Memory B cell (primary cell): ENCODE measurements around the gene TSHZ1.
A peak's percentile ranks its signal among the peaks of the same experiment; 100 is the strongest.

Experiments used
- ATAC-seq: fragments of 150-1000 bp; cut with Tn5 transposase; 2 replicates; pipeline ENCODE4 v1.10.0; 2021; ENCODE audit warnings: low read depth, mild to moderate bottlenecking, moderate library complexity
- DNase-seq, 2 donors: peaks; one replicate each; pipeline ENCODE4 v3.0.0; 2022; ENCODE audit warnings: low spot score in 2 of 2
- H3K27ac Mint-ChIP-seq: one replicate; pipeline ENCODE4 v1.8.0; 2022; ENCODE audit warnings: mild to moderate bottlenecking, moderate library complexity, mixed read lengths
- H3K27me3 Mint-ChIP-seq: one replicate; pipeline ENCODE4 v1.8.0; 2022; ENCODE audit warnings: mixed read lengths
- H3K36me3 Mint-ChIP-seq: one replicate; pipeline ENCODE4 v1.8.0; 2022; ENCODE audit warnings: mild to moderate bottlenecking, mixed read lengths
- H3K4me1 Mint-ChIP-seq: one replicate; pipeline ENCODE4 v1.8.0; 2022; ENCODE audit warnings: mixed read lengths
- H3K4me3 Mint-ChIP-seq: one replicate; pipeline ENCODE4 v1.8.0; 2022; ENCODE audit warnings: mild to moderate bottlenecking, moderate library complexity, mixed read lengths
- H3K9me3 Mint-ChIP-seq: one replicate; pipeline ENCODE4 v1.8.0; 2022; ENCODE audit warnings: mixed read lengths

TSHZ1 gene

DNA sequence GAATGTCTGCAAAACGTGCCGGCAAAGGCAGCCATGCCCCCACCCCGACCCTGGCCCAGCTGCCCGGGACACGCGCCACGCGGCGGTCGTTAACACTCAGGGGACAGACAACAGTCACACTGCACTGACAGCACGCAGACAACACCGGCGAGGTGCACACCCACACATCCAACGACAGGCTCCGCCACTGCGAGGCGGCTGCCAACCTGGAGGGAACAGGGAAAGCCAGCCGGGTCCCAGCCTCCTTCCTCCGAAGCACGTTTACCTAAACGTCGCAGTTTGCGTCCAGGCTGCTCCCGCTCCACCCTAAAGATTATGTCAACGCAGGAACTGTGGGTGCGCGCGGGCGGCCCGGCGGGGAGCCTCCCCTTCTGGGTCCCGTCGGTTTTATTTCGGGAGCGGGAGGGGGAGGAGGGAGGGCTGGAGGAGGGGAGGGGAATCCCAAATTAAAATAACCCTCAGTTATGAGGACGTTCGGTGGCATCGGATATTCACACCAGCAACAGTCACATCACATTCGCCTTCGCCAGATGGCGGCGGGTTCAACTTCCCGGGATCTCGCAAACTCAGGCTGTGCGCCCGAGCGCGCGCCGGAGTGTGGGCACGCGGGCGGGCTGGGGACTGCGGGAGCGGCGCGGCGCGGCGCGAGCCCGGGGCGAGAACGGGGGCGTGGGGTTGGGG lies 2.3 kb upstream of the TSHZ1 start:
- DNase-seq (peak in 1 of 2 donors; percentile 27), ATAC-seq (peak; percentile 0)
- H3K4me1 Mint-ChIP-seq: peaks cover 28% of the 10 kb centered on the region
- peaks cover 2% of the 10 kb centered on the region for H3K36me3 Mint-ChIP-seq
- H3K27me3 Mint-ChIP-seq: no peaks in the 10 kb centered on the region
- H3K4me3 Mint-ChIP-seq: peak overlapping the region; percentile 85
- H3K27ac Mint-ChIP-seq: peak overlapping the region; percentile 74
- no peaks in the 10 kb centered on the region for H3K9me3 Mint-ChIP-seq

DNA sequence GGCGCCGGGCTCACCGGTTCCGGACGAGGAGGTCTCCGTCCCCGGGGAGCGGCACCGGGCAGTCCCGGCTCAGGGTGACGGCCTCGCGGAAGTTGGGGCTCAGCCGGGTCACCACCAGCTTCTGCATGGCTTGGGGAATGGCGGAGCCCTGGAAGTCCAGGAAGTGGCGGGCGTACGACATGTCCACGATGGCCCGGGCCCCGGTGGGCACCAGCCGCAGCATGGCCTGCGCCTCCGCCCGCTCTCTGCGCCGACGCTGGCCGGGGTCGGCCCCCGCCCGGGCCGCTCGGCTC lies 1.8 kb upstream of the TSHZ1 start:
- peak in 1 of 2 donors; percentile 36 for DNase-seq
- Mint-ChIP-seq H3K27ac (no peak overlapping the region), H3K27me3 (no peaks in the 10 kb centered on the region)

DNA sequence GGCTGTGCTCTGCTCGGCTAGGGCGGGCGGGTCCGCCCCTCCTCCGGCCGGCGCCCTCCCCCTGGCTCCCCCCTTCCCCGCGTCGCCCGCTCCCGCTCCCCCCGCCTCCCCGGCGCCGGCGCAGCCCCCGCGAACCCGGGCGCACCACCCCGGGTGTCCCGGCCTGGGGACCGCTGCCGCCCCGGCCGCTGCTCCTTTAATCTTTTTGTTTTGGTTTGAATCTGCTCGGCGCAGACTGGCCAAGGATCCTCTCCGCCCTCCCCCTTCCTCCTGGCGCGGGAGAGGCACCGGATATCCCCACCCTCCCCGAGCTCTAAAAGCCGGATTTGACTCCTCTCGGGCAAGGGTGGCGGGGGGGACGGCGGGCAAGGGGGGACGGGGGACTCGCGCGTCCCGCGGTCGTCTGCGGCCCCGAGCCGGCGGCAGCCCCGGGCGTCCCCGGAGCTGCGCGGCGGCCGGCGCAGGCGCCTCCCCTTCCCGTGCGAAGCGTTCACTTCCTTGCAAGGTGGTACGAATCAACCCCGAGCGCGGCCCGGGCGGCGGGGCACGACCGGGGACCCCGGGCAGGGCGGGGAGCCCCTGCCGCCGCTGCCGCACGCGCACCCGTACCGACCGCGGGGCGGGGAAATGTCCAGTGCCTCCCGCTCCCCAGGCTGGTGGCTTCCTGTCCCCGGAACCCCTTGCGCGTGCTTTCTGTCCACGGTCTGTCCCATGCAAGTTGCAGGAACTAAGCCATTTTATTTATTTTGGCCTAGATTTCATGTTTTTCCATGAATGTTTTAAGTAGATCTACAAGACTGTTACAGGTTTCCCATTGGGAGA lies 1.3 kb upstream of the TSHZ1 start, which contains the start of gene PTGR3:
Gene PTGR3, minus strand, starts transcription at position 11 of the 822 bp plus-strand sequence. CDS start 81 bp downstream, outside the sequence.
- Mint-ChIP-seq H3K9me3 (no peaks in the 10 kb centered on the region), H3K4me1 (peaks cover 28% of the 10 kb centered on the region), H3K36me3 (peaks cover 2% of the 10 kb centered on the region), H3K27me3 (no peaks in the 10 kb centered on the region), H3K4me3 (peak within 1 kb of the TSS; percentile 93), H3K27ac (peak within 1 kb of the TSS; percentile 92)
- ATAC-seq (peak; percentile 63), DNase-seq (peak; percentile 55 to 63)

More for the DNA sequence above, 1.8 kb upstream of the TSHZ1 start:
- Mint-ChIP-seq H3K36me3 (peaks cover 2% of the 10 kb centered on the region), H3K9me3 (no peaks in the 10 kb centered on the region), H3K4me1 (peaks cover 28% of the 10 kb centered on the region), H3K4me3 (peak overlapping the region; percentile 85)
- peak; percentile 3 for ATAC-seq

DNA sequence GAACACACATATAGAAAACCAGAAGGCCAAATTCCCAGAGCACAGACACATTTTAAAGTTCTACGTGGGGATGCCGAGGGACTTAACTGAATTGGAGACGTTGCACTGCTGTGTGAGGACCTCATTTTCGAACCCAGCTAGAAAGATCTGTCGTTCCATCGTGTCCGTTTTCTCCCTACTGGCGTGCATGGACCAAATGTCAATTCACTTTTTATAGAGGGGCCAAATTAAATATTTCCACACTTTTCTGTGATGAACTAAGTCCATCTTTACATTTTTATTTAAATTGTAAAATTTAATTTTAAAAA lies 692 bp upstream of the TSHZ1 start:
- ATAC-seq (no peak), DNase-seq (no peak)
- Mint-ChIP-seq H3K27ac (peak overlapping the region; percentile 92), H3K36me3 (peaks cover 2% of the 10 kb centered on the region), H3K9me3 (no peaks in the 10 kb centered on the region), H3K4me1 (peaks cover 28% of the 10 kb centered on the region), H3K4me3 (peak overlapping the region; percentile 93), H3K27me3 (no peaks in the 10 kb centered on the region)

DNA sequence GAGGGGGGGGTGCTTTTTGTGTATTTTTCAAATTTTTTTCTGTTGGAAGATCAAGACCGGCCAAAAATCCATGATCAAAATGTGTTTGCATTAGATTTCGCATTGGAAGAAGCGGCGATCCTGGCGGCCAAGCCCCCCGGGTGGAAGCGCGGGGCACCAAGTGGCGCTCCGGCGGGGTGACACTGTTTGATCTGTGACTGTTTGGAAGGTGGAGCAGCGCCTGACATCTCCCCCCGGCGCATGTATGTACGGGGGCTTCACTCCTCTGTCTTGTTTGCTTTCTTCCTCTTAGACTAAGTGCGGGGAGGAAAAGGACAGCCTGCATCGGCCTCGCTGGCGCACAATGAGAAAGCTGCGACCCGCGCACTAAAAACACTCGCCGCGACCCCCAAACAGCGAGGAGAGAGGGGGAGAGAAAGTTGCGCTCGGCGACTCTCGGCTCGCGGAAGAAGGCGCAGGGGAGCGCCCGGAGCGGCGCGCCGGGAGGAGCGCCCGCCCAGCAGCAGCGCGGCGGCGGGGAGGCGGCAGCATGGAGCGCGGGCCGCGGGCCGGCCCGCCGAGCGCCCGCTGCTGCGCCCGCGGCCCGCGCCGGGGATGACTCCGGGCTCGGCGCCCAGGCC lies 515 bp downstream of the TSHZ1 start:
- DNase-seq: peak in 1 of 2 donors; percentile 30
- Mint-ChIP-seq H3K27ac (peak overlapping the region; percentile 92), H3K27me3 (no peaks in the 10 kb centered on the region), H3K4me3 (peak overlapping the region; percentile 98), H3K9me3 (no peaks in the 10 kb centered on the region), H3K36me3 (peaks cover 2% of the 10 kb centered on the region), H3K4me1 (peaks cover 22% of the 10 kb centered on the region)
- peak; percentile 12 for ATAC-seq

DNA sequence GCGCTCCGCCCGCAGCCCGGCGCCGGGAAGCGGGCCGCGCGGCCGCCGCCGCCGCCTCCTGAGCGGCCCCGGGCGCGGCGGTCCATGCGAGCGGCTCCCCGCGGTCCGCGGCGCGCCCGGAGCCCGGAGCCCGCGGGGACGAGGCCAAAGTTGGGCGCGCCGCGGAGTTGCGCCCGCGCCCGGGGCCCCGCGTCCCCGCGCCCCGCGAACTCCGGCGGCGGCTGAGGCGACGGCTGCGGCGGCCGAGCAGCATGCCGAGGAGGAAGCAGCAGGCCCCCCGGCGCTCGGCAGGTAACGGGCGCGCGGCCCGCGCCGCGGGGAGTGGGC lies 992 bp downstream of the TSHZ1 start:
- DNase-seq: no peak
- peaks cover 25% of the 10 kb centered on the region for H3K4me1 Mint-ChIP-seq
- no peak for ATAC-seq
- H3K27me3 Mint-ChIP-seq: no peaks in the 10 kb centered on the region
- no peaks in the 10 kb centered on the region for H3K9me3 Mint-ChIP-seq
- peaks cover 2% of the 10 kb centered on the region for H3K36me3 Mint-ChIP-seq
- peak overlapping the region; percentile 76 for H3K4me3 Mint-ChIP-seq
- no peak overlapping the region for H3K27ac Mint-ChIP-seq

DNA sequence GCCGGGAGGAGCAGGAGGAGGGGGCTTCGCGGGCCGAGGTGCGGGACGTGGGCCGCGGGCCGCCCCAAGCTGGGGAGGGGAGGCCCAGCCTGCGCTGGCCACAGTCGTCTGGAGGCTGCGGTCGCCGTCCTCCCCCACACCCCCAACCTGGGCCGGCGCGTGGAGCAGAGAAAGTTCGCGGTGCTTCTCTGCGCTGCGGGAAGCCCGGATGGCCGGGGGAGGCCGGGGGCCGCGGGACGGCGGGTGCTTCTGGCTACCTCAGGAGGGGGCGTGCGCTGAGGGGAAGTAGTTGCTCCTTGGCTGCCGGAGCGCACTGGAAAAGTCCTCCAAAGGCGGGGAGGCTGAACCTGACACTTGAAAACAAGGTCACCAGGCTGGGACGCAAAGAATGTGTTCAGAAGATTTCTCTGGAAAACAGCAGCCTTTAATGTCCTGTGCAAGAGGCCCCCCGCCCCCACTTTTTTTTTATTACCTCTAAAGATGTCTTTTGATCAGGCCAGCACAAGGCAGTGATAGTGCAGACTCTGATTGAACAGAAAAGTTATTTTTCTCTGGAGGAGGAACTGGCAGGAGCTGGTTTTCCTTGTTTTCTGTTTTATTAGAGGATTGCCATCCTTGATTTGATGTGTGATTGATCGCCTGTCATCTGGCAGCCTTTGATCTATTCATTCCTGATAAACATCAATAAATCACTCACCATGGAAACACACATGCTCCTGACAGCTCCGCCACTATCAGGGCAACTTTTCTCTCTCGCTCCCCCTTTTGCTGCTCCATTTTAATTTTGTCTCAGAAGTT lies 1.6 kb downstream of the TSHZ1 start:
- H3K9me3 Mint-ChIP-seq: no peaks in the 10 kb centered on the region
- peak in 1 of 2 donors; percentile 32 for DNase-seq
- H3K4me1 Mint-ChIP-seq: peaks cover 26% of the 10 kb centered on the region
- peaks cover 2% of the 10 kb centered on the region for H3K36me3 Mint-ChIP-seq
- no peak overlapping the region for H3K27ac Mint-ChIP-seq
- no peak for ATAC-seq
- H3K4me3 Mint-ChIP-seq: peak overlapping the region; percentile 76
- H3K27me3 Mint-ChIP-seq: no peaks in the 10 kb centered on the region

DNA sequence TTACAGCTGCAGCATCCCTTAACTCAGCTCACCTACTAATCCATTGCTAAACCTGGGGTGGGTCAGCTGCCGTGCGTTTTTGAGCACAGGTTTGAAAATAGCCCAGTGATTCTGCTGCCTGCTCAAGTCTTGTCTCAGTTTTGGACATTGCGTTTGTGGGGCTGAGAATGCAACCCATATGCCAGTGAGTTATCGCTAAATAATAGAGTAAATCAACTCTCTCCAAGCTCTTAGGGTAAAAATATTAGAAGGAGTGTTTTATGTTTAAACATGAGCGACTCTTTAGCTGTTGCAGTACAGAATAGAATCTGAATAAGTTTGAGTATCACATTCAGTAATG lies 2.1 kb downstream of the TSHZ1 start:
- Mint-ChIP-seq H3K4me1 (peaks cover 21% of the 10 kb centered on the region), H3K4me3 (peak overlapping the region; percentile 76), H3K9me3 (no peaks in the 10 kb centered on the region), H3K27me3 (no peaks in the 10 kb centered on the region), H3K36me3 (peaks cover 2% of the 10 kb centered on the region), H3K27ac (no peak overlapping the region)
- ATAC-seq: no peak
- DNase-seq: no peak

DNA sequence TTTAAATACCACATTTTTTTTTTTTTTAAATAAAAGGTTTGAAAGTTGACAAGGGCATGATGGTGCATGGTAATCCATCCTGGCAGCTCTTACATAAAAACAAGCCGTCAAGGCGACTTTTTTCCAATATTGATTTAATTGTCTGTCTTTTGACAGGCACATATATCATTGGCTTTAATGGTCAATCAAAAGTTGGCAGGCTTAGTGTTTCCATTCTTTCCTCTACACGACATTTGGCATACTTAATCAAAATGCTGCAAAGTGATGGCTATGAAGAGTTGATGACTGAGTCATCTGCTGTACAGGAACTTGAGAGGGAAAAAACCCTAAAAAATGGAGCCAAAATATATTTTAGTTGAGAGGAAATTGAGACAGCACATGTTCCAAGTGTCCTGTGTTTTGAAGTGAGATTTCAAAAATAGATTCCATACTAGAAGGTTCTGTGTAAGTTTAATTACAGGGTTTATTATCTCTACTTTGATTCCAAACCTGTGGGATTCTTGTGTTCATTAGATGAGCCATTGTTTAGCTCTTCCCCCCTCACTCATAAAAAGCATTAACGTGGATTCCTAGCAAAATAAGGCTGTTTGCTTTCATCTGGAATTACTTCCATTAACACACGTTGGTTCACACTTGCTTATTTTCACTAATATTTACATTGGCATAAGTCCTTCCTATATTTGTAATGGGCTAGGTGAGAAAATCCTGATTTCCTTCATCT lies 3.2 kb downstream of the TSHZ1 start:
- ATAC-seq (no peak), DNase-seq (no peak)
- Mint-ChIP-seq H3K27me3 (no peaks in the 10 kb centered on the region), H3K27ac (no peak overlapping the region), H3K36me3 (peaks cover 2% of the 10 kb centered on the region), H3K4me1 (peaks cover 16% of the 10 kb centered on the region), H3K4me3 (no peak overlapping the region), H3K9me3 (no peaks in the 10 kb centered on the region)

DNA sequence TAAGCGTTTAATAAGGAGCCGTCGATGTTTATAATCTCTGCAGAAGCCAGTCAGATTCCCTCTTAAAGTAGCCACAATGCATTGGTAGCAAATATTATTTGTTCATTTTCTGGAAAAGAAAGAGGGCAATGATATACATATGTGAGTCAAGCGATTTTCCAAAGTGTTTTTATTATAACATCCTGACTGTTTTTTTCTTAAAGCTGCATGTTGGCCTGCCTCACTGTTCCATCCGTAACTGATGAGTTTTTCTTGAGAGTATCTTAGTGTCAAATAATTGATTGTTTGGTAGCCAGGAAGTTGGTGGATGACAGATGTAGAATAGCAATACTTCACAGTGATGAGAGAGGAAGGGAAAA lies 3.7 kb downstream of the TSHZ1 start:
- no peak overlapping the region for H3K27ac Mint-ChIP-seq
- DNase-seq: no peak

DNA sequence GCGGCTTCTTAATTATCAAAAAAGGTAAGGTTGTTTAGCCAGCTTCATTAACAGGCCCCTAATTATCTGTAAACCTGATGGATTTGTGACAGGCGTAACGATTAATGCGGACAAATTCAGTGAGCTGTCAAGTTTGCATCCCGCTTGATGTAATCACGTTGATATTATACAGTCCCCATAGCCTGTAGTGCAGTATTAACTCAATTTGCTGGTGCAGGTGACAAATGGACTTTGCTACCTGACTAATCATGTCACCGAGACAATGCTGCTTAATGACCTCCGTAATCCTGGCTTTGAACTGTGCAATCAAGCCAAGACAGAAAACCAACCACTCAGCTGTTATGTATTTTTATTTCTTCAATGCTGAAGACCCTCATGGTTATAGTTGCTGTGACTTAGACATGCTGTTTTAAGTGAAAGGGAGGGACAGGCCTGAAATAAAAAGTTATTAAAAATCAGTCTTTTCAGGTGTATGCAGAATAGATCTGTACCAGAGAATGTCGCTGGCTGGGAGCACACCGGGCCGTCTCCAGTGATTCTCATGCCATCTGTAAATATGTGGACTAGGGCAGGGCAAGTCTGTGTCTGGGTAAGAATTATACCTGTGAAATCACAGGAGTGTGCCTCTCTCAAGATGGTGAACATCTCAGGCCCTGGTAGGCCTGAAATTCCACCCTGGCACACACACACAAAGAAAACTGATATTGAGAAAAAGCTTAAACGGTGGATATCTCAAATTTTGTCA lies 4.3 kb downstream of the TSHZ1 start:
- no peak for ATAC-seq
- H3K4me1 Mint-ChIP-seq: peaks cover 16% of the 10 kb centered on the region
- no peaks in the 10 kb centered on the region for H3K36me3 Mint-ChIP-seq
- no peak for DNase-seq
- no peaks in the 10 kb centered on the region for H3K27me3 Mint-ChIP-seq
- H3K9me3 Mint-ChIP-seq: no peaks in the 10 kb centered on the region
- H3K27ac Mint-ChIP-seq: peak overlapping the region; percentile 69
- H3K4me3 Mint-ChIP-seq: no peak overlapping the region

More for the DNA sequence above, 3.7 kb downstream of the TSHZ1 start:
- Mint-ChIP-seq H3K9me3 (no peaks in the 10 kb centered on the region), H3K4me3 (no peak overlapping the region), H3K4me1 (peaks cover 16% of the 10 kb centered on the region), H3K36me3 (no peaks in the 10 kb centered on the region), H3K27me3 (no peaks in the 10 kb centered on the region)
- ATAC-seq: no peak

DNA sequence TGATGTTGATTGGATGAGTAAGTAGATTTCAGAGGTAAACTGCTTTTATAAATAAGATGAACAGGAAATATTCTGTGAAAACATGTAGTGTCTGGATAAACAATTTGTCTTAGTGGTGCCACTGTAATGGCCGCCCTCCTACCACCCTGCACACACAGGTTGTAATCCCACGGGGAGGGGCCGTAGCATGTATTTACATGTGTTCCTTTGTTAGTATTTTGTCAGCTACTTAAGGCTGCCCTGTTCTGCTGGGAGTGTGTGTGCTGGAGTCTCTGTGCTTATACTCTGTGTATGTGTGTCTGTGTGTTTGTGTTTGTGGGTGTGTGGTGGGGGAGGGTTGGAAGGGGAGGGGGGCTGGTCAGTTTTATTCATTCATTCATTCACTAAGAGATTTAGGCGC lies 5.1 kb downstream of the TSHZ1 start:
- H3K4me3 Mint-ChIP-seq: no peak overlapping the region
- peaks cover 14% of the 10 kb centered on the region for H3K4me1 Mint-ChIP-seq
- H3K27ac Mint-ChIP-seq: peak overlapping the region; percentile 69
- DNase-seq: no peak
- no peaks in the 10 kb centered on the region for H3K9me3 Mint-ChIP-seq
- H3K27me3 Mint-ChIP-seq: no peaks in the 10 kb centered on the region
- no peaks in the 10 kb centered on the region for H3K36me3 Mint-ChIP-seq
- no peak for ATAC-seq
